ENCODE results near the gene FBLN5. TPM values are rescaled to one million over a fixed set of nuclear protein-coding genes. Genes with fewer than 3 reads are reported as not detected.
A peak's percentile ranks its signal among the peaks of the same experiment; 100 is the strongest.
"Not testable (repeated sequence)": the region's sequence is repeated elsewhere in the genome, so short reads cannot be mapped to it uniquely, and the experiment has no call there.

Gene FBLN5
- total RNA-seq, 1 experiment from 2014 or later, result 1.0 TPM

- Histone ChIP-seq H3K14ac (ENCODE audit: insufficient read depth, low read length) (no peak overlapping the region), H2AK5ac (ENCODE audit: insufficient read length, low read length) (no peak overlapping the region), H2BK15ac (ENCODE audit: low read depth, low read length) (no peak overlapping the region), H4K8ac (replicated peaks; ENCODE audit: insufficient read length, low read depth, low read length) (no peak overlapping the region), H3K4ac (ENCODE audit: low read depth, low read length) (no peak overlapping the region), H4K91ac (ENCODE audit: insufficient read length, low read depth, low read length) (no peak overlapping the region), H3K79me1 (ENCODE audit: insufficient read depth, low read depth, low read length, poor library complexity, severe bottlenecking) (no peaks in the 10 kb centered on the region), H2BK5ac (ENCODE audit: insufficient read length, low read length) (no peak overlapping the region), H3K27me3 (ENCODE audit: insufficient read depth, low read length) (no peaks in the 10 kb centered on the region), H3K4me1 (ENCODE audit: insufficient read depth, low read length) (peaks cover 4% of the 10 kb centered on the region; the same call in 1 of the 2 replicates), H3K9ac (ENCODE audit: extremely low read depth, insufficient read length, low read length) (no peak overlapping the region), H3K23ac (ENCODE audit: insufficient read length, low read depth, low read length) (no peak overlapping the region), H2BK12ac (ENCODE audit: insufficient read length, low read depth, low read length) (no peak overlapping the region), H3K18ac (ENCODE audit: insufficient read length, low read depth, low read length) (no peak overlapping the region), H2AFZ (ENCODE audit: low read length) (no peak overlapping the region), H2BK20ac (ENCODE audit: low read depth, low read length, poor library complexity, severe bottlenecking) (no peak overlapping the region), H3K56ac (ENCODE audit: insufficient read length, low read depth, low read length) (no peak overlapping the region), H3K23me2 (ENCODE audit: insufficient read length, low read depth, low read length, poor library complexity, severe bottlenecking) (no peaks in the 10 kb centered on the region), H4K5ac (ENCODE audit: insufficient read length, low read depth, low read length) (no peak overlapping the region), H3K4me2 (ENCODE audit: insufficient read depth, insufficient read length, low read length) (no peak overlapping the region), H3T11ph (ENCODE audit: low read length) (no peak overlapping the region), H4K20me1 (ENCODE audit: control insufficient read depth, insufficient read depth, insufficient read length) (no peaks in the 10 kb centered on the region), H3K27ac (ENCODE audit: insufficient read length, low read depth, low read length) (no peak overlapping the region), H3K79me2 (ENCODE audit: insufficient read depth, low read length) (no peaks in the 10 kb centered on the region), H3K9me3 (ENCODE audit: control insufficient read depth, low read depth, low read length) (no peaks in the 10 kb centered on the region), H2BK120ac (ENCODE audit: low read depth, low read length, poor library complexity, severe bottlenecking) (no peak overlapping the region)
- no peaks in the 10 kb centered on the region for H3K9me3 Mint-ChIP-seq
- H3K27me3 Mint-ChIP-seq (ENCODE audit: low read depth), result 0 out of 2 replicates have a peak, but pooled peaks cover 2% of the 10 kb centered on the region
- no CpG with 5 or more reads among the region's 5 CpGs for WGBS (ENCODE audit: extremely low coverage, insufficient read length, low lambda C conversion rate)
- no peaks in the 10 kb centered on the region; a peak in 2 of 7 replicates for H3K36me3 Mint-ChIP-seq (ENCODE audit: insufficient read depth in 1 of 3, low read depth in 3 of 3)
- H3K4me1 Mint-ChIP-seq, result peaks cover 7 to 11% of the 10 kb centered on the region in 2 experiments
- 0 out of 7 replicates have a peak overlapping the region, but pooled peaks of 1 of the 3 experiments have one; percentile 22 for H3K27ac Mint-ChIP-seq
- no peak for DNase-seq
- no peak overlapping the region for H3K4me3 Mint-ChIP-seq
- TF ChIP-seq, protein P1, sequence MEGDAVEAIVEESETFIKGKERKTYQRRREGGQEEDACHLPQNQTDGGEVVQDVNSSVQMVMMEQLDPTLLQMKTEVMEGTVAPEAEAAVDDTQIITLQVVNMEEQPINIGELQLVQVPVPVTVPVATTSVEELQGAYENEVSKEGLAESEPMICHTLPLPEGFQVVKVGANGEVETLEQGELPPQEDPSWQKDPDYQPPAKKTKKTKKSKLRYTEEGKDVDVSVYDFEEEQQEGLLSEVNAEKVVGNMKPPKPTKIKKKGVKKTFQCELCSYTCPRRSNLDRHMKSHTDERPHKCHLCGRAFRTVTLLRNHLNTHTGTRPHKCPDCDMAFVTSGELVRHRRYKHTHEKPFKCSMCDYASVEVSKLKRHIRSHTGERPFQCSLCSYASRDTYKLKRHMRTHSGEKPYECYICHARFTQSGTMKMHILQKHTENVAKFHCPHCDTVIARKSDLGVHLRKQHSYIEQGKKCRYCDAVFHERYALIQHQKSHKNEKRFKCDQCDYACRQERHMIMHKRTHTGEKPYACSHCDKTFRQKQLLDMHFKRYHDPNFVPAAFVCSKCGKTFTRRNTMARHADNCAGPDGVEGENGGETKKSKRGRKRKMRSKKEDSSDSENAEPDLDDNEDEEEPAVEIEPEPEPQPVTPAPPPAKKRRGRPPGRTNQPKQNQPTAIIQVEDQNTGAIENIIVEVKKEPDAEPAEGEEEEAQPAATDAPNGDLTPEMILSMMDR (conservative IDR thresholded peaks at IDR 0.05), result no peak
Measured at GRCh38 chr14:91898372-91898771, 49.1 kb downstream of the FBLN5 start.

GRCh38 chr14:91897716-91898115 lies 49.8 kb downstream of the FBLN5 start:
- H2BK5ac ChIP-seq (ENCODE audit: insufficient read length, low read length); H2AFZ ChIP-seq (ENCODE audit: low read length); H3K4me3 Mint-ChIP-seq; H3K18ac ChIP-seq (ENCODE audit: insufficient read length, low read depth, low read length); H3K4ac ChIP-seq (ENCODE audit: low read depth, low read length); H3K4me2 ChIP-seq (ENCODE audit: insufficient read depth, insufficient read length, low read length); H3K27ac ChIP-seq (ENCODE audit: insufficient read length, low read depth, low read length); H3K14ac ChIP-seq (ENCODE audit: insufficient read depth, low read length); H4K5ac ChIP-seq (ENCODE audit: insufficient read length, low read depth, low read length); H4K91ac ChIP-seq (ENCODE audit: insufficient read length, low read depth, low read length); H3K27me3 ChIP-seq (ENCODE audit: insufficient read depth, low read length); H3K4me1 ChIP-seq (ENCODE audit: insufficient read depth, low read length); H2AK5ac ChIP-seq (ENCODE audit: insufficient read length, low read length); H3K36me3 Mint-ChIP-seq (ENCODE audit: insufficient read depth in 1 of 3, low read depth in 3 of 3); H2BK12ac ChIP-seq (ENCODE audit: insufficient read length, low read depth, low read length); H4K8ac ChIP-seq (replicated peaks; ENCODE audit: insufficient read length, low read depth, low read length); H3K9ac ChIP-seq (ENCODE audit: extremely low read depth, insufficient read length, low read length); H3K23ac ChIP-seq (ENCODE audit: insufficient read length, low read depth, low read length); H3K79me1 ChIP-seq (ENCODE audit: insufficient read depth, low read depth, low read length, poor library complexity, severe bottlenecking); H3K9me3 ChIP-seq (ENCODE audit: control insufficient read depth, low read depth, low read length); H4K20me1 ChIP-seq (ENCODE audit: control insufficient read depth, insufficient read depth, insufficient read length); H3K9me3 Mint-ChIP-seq; H3T11ph ChIP-seq (ENCODE audit: low read length); H3K27me3 Mint-ChIP-seq (ENCODE audit: low read depth); DNase-seq; H2BK20ac ChIP-seq (ENCODE audit: low read depth, low read length, poor library complexity, severe bottlenecking); H3K23me2 ChIP-seq (ENCODE audit: insufficient read length, low read depth, low read length, poor library complexity, severe bottlenecking); H2BK120ac ChIP-seq (ENCODE audit: low read depth, low read length, poor library complexity, severe bottlenecking); H2BK15ac ChIP-seq (ENCODE audit: low read depth, low read length); H3K56ac ChIP-seq (ENCODE audit: insufficient read length, low read depth, low read length); H3K79me2 ChIP-seq (ENCODE audit: insufficient read depth, low read length): not testable (repeated sequence)
- WGBS (ENCODE audit: extremely low coverage, insufficient read length, low lambda C conversion rate), result no CpG with 5 or more reads among the region's 5 CpGs
- Mint-ChIP-seq H3K27ac (peak overlapping the region in 1 of 3 experiments; percentile 12; a peak in 1 of 7 replicates), H3K4me1 (peaks cover 7 to 11% of the 10 kb centered on the region in 2 experiments)

Measured in H9 (cell line).